Heart left ventricle (tissue), 16 donors: ENCODE data around the gene AGXT. TPM values are rescaled to one million over a fixed set of nuclear protein-coding genes. Genes with fewer than 3 reads are reported as not detected.
A peak's percentile ranks its signal among the peaks of the same experiment; 100 is the strongest.

ENCODE experiments used
- ATAC-seq, 4 donors: fragments of 200-7000 bp; cut with Tn5 transposase; one replicate each; pipeline ENCODE4 v1.9.1; 2020 to 2022; ENCODE audit warnings: moderate library complexity in 4 of 4, mild to moderate bottlenecking in 3 of 4, moderate number of reproducible peaks in 1 of 4
- DNase-seq, 5 donors: peaks; one replicate each; pipeline ENCODE4 v3.0.0-alpha.2; 2020
- H3K27ac ChIP-seq, 12 donors: fragments of 200-600 bp; sonication (generic) in 4 of 12; one replicate each; pipeline versions ENCODE4 v1.5.0 to v1.8.0; 2016 to 2022; ENCODE audit warnings: mild to moderate bottlenecking in 2 of 12
- H3K27me3 ChIP-seq, 9 donors: fragments of 200-600 bp; sonication (generic) in 2 of 9; one replicate each; pipeline versions ENCODE4 v1.5.1 to v1.8.0; 2016 to 2022; ENCODE audit warnings: mild to moderate bottlenecking in 3 of 9
- H3K36me3 ChIP-seq, 9 donors: fragments of 200-600 bp; sonication (generic) in 2 of 9; one replicate each; pipeline versions ENCODE4 v1.5.0 to v1.8.0; 2018 to 2022; ENCODE audit warnings: mild to moderate bottlenecking in 2 of 9
- H3K4me1 ChIP-seq, 12 donors: fragments of 200-600 bp; sonication (generic) in 4 of 12; one replicate each; pipeline versions ENCODE4 v1.5.0 to v1.8.0; 2016 to 2022; ENCODE audit warnings: mild to moderate bottlenecking in 3 of 12
- H3K4me3 ChIP-seq, 12 donors: fragments of 200-600 bp; sonication (generic) in 4 of 12; one replicate each; pipeline versions ENCODE4 v1.5.0 to v1.8.0; 2017 to 2022; ENCODE audit warnings: mild to moderate bottlenecking in 9 of 12, moderate library complexity in 4 of 12
- H3K9me3 ChIP-seq, 12 donors: fragments of 200-600 bp; sonication (generic) in 4 of 12; one replicate each; pipeline versions ENCODE4 v1.5.0 to v1.8.0; 2016 to 2022; ENCODE audit warnings: mild to moderate bottlenecking in 1 of 12
- CTCF ChIP-seq, 12 donors: fragments of 200-600 bp; sonication (generic) in 4 of 12; IDR thresholded peaks; one replicate each; pipeline versions ENCODE4 v1.5.0 to v1.8.0; 2018 to 2022; ENCODE audit warnings: antibody characterized with exemption in 12 of 12, mild to moderate bottlenecking in 5 of 12
- POLR2A ChIP-seq, 2 donors: fragments of 450-650 bp; IDR thresholded peaks; one replicate each; pipeline ENCODE4 v1.6.1; 2017; ENCODE audit warnings: antibody characterized with exemption in 2 of 2, mild to moderate bottlenecking in 2 of 2, moderate library complexity in 2 of 2
- WGBS, 4 donors: extraction: QIAGEN DNeasy Blood & Tissue Kit in 2 of 4; methylation state at CpG; one replicate each; pipeline versions ENCODE4 v1.1.5 to v1.1.7; 2013 to 2018; 5-methylcytosine and 5-hydroxymethylcytosine counted together
- intact Hi-C, 10 donors: fragments of 100-400 bp; cut with DNase I; formaldehyde crosslinking; loops; one replicate each; pipeline versions ENCODE4 v1.11.1 to v1.14.2; 2022
- polyA plus RNA-seq, 2 donors: library from polyadenylated mRNA; stranded (reverse); fragments of 200-250 nt; gene quantifications; one replicate each; pipeline ENCODE4 v1.2.3, GENCODE V29; 2013
- total RNA-seq, 9 donors: library from RNA; depleted of rRNA in 2 of 9; stranded (reverse); fragments of >200 nt in 2 of 9; fragmentation: NEBNext Ultra II Directional in 3 of 9; extraction: Animal tissue kit (Norgen Biotek cat#: 25700) in 3 of 9; gene quantifications; one replicate each; pipeline versions ENCODE4 v1.1.0 to v1.2.4, GENCODE V29; 2016 to 2023
- donor health status: ischemic (EF 13 %, LVEDD 7.1; RV severe dilation, severe dysfunction).
- donor health status: healthy with polysubstance abuse.
- donor health status: DM: no; HTN: yes; CAD: no.
- donor health status: DM: no; HTN: no; CAD: no.
- donor health status: ischemic (EF 25% LVEDD 6.9; RV normal size, moderate dysfunction).
- donor health status: ischemic (EF 25% LVEDD 5.7; RV mildly dilated, moderate dysfunction).
- donor health status: healthy.
- donor health status: DM: yes; HTN: yes; CAD: no.
- donor health status: ischemic (EF 35%, LVEDD 5.7; RV mildly dilated, moderate dysfunction).
- donor health status: nonischemic (EF 11% LVEDD 7.7; RV severe dilation, severe dysfunction).
- donor health status: DM: yes; HTN: yes; CAD: no.
- donor health status: PGD.
- donor health status: ischemic (EF 29% LVEDD 5.4; RV normal size, mild dysfunction).
- donor health status: nonischemic (EF 23%, LVEDD 6.1; RV moderate dilation, normal function).

The AGXT gene
- total and polyA plus RNA-seq, 11 donors: 0.06 TPM; not detected in 10

GRCh38 chr2:240919786-240920782, 51.5 kb downstream of the AGXT start:
- Histone ChIP-seq H3K27ac (no peak overlapping the region), H3K9me3 (no peaks in the 10 kb centered on the region), H3K36me3 (no peaks in the 10 kb centered on the region), H3K4me1 (peaks cover 0 to 32% (median 10%) of the 10 kb centered on the region in 12 donors), H3K4me3 (no peak overlapping the region), H3K27me3 (peaks cover 0 to 18% (median 7%) of the 10 kb centered on the region in 9 donors)
- intact Hi-C loops: loop anchor here in 5 of 10 donors (5.0 to 10.0 kb wide), 2 partner anchors 67 to 75 kb away; partner anchors contain the start of gene SNED1 (in 2 of the 5)
- TF ChIP-seq CTCF (IDR thresholded peaks at IDR 0.05) (no peak), POLR2A (IDR thresholded peaks at IDR 0.05) (no peak)
- DNase-seq: peak; percentile 5 to 44 (median 21)
- 86 to 92% (median 90%) methylated on average over 21 to 31 of the region's 31 CpGs for WGBS, 4 donors
- no peak for ATAC-seq

- Histone ChIP-seq H3K4me1 (peaks cover 0 to 25% (median 9%) of the 10 kb centered on the region in 12 donors), H3K27ac (peak overlapping the region in 1 of 12 donors; percentile 52), H3K27me3 (peaks cover 0 to 11% (median 2%) of the 10 kb centered on the region in 9 donors), H3K4me3 (no peak overlapping the region), H3K36me3 (no peaks in the 10 kb centered on the region), H3K9me3 (no peaks in the 10 kb centered on the region)
- TF ChIP-seq POLR2A (IDR thresholded peaks at IDR 0.05): no peak
- TF ChIP-seq CTCF (IDR thresholded peaks at IDR 0.05): no peak
- intact Hi-C loops: no loop called here
- ATAC-seq (no peak), DNase-seq (peak; percentile 4 to 37 (median 20))
- 73 to 85% (median 80%) methylated on average over 3 to 4 of the region's 4 CpGs for WGBS, 4 donors
These were observed 52.2 kb downstream of the AGXT start for GRCh38 chr2:240920783-240921231.

- TF ChIP-seq CTCF (IDR thresholded peaks at IDR 0.05) (no peak), POLR2A (IDR thresholded peaks at IDR 0.05) (no peak)
- ATAC-seq (peak in 3 of 4 donors; percentile 25 to 72 (median 61)), DNase-seq (peak; percentile 16 to 73 (median 66))
- Histone ChIP-seq H3K27me3 (peaks cover 0 to 7% (median 0%) of the 10 kb centered on the region in 9 donors), H3K36me3 (no peaks in the 10 kb centered on the region), H3K27ac (peak overlapping the region in 1 of 12 donors; percentile 52), H3K9me3 (no peaks in the 10 kb centered on the region), H3K4me1 (peaks cover 0 to 22% (median 6%) of the 10 kb centered on the region in 12 donors), H3K4me3 (no peak overlapping the region)
- WGBS, 4 donors: 82 to 89% (median 86%) methylated on average over 9 to 13 of the region's 13 CpGs
- intact Hi-C loops: no loop called here
These were observed 52.8 kb downstream of the AGXT start for GRCh38 chr2:240921311-240921994.

GRCh38 chr2:240921995-240922244, 53.3 kb downstream of the AGXT start:
- peaks cover 0 to 3% (median 0%) of the 10 kb centered on the region in 9 donors for H3K27me3 ChIP-seq
- no peak for TF ChIP-seq POLR2A (IDR thresholded peaks at IDR 0.05)
- DNase-seq (peak in 1 of 5 donors; percentile 12), ATAC-seq (no peak)
- WGBS, 4 donors: 79 to 90% methylated on average over 1 of the region's 1 CpG; no CpG with 5 or more reads in 2 of the 4 donors
- no peaks in the 10 kb centered on the region for H3K36me3 ChIP-seq
- intact Hi-C loops: no loop called here
- no peak overlapping the region for H3K4me3 ChIP-seq
- no peaks in the 10 kb centered on the region for H3K9me3 ChIP-seq
- H3K4me1 ChIP-seq: peaks cover 0 to 18% (median 1%) of the 10 kb centered on the region in 12 donors
- no peak overlapping the region for H3K27ac ChIP-seq
